ENCODE measurements around the gene PRKN.

Gene PRKN

DNA sequence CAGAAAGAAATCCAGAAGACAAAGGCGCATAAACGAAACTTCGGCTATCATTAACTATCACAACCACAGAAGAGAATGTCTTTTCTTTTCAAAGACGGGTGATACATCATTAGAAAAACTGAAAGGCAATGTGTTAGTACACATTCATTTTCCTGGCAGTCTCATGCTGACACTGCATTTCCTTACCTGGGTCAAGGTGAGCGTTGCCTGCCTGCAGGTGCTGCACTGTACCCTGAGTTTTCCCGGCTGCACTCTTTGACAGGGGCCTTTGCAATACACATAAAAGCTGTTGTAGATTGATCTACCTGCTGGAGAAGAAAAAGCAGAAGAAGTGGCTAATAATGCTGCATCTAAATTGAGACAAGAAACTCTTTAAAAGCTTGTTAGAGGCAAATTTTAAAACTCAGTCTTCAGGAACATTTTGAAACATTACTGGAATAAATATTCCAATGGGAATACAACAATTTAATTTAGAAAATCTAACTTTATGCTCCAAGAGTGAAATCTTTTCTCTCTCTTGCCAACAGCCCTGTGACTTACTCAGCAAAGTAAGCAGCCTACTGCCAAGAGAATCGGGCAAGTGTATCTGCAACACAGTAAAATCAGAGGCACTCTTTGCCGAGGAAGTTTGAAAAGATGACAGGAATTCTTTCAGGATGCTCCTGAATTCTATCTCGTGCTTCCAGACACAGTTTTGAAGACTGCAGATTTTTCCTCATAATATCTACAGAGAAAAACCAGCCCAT is 526.4 kb downstream of the PRKN start:
- no peak overlapping the region for H3K4me3 ChIP-seq (ENCODE audit: low read depth, low read length)
- TF ChIP-seq, protein P1, sequence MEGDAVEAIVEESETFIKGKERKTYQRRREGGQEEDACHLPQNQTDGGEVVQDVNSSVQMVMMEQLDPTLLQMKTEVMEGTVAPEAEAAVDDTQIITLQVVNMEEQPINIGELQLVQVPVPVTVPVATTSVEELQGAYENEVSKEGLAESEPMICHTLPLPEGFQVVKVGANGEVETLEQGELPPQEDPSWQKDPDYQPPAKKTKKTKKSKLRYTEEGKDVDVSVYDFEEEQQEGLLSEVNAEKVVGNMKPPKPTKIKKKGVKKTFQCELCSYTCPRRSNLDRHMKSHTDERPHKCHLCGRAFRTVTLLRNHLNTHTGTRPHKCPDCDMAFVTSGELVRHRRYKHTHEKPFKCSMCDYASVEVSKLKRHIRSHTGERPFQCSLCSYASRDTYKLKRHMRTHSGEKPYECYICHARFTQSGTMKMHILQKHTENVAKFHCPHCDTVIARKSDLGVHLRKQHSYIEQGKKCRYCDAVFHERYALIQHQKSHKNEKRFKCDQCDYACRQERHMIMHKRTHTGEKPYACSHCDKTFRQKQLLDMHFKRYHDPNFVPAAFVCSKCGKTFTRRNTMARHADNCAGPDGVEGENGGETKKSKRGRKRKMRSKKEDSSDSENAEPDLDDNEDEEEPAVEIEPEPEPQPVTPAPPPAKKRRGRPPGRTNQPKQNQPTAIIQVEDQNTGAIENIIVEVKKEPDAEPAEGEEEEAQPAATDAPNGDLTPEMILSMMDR (IDR thresholded peaks at IDR 0.05; ENCODE audit: low read depth, low read length), result no peak

GRCh38 chr6:162200041-162200440 is 527.5 kb downstream of the PRKN start:
- H3K4me3 ChIP-seq (ENCODE audit: low read depth, low read length), result no peak overlapping the region
- TF ChIP-seq, protein P1 (IDR thresholded peaks at IDR 0.05; ENCODE audit: low read depth, low read length), result no peak

- no peak overlapping the region for H3K4me3 ChIP-seq (ENCODE audit: low read depth, low read length)
- TF ChIP-seq, protein P1 (IDR thresholded peaks at IDR 0.05; ENCODE audit: low read depth, low read length), result no peak
These were observed 528.6 kb downstream of the PRKN start for GRCh38 chr6:162198925-162199324.

GRCh38 chr6:162198076-162198475 is 529.5 kb downstream of the PRKN start:
- TF ChIP-seq, protein P1 (IDR thresholded peaks at IDR 0.05; ENCODE audit: low read depth, low read length), result no peak
- H3K4me3 ChIP-seq (ENCODE audit: low read depth, low read length), result no peak overlapping the region

GRCh38 chr6:162195441-162195840 is 532.1 kb downstream of the PRKN start:
- TF ChIP-seq, protein P1 (IDR thresholded peaks at IDR 0.05; ENCODE audit: low read depth, low read length), result no peak
- H3K4me3 ChIP-seq (ENCODE audit: low read depth, low read length), result no peak overlapping the region

DNA sequence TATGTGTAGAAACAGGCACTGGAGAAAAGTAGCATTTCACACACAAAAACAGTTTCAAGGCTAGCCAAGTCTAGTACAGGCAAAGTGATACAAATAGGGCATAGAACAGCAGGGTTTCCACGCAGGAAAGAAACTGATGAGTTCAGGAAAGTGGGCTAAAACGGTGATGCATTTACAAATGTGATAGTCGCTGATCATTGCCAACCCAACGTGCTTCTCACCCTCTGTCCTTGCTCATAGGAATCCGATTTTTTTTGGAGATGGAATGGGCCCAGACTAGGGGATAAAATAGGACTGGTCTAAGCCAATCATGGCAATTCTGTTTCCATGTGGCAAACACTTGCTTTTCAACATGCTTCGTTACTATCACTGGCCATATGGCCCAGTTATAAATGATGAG is 536.6 kb downstream of the PRKN start:
- TF ChIP-seq, protein P1 (IDR thresholded peaks at IDR 0.05; ENCODE audit: low read depth, low read length), result no peak
- H3K4me3 ChIP-seq (ENCODE audit: low read depth, low read length), result no peak overlapping the region

GRCh38 chr6:162187168-162187935 is 540.2 kb downstream of the PRKN start:
- no peak overlapping the region for H3K4me3 ChIP-seq (ENCODE audit: low read depth, low read length)
- TF ChIP-seq, protein P1 (IDR thresholded peaks at IDR 0.05; ENCODE audit: low read depth, low read length), result no peak

Measured in WI38 (cell line).